Smooth muscle cell of the umbilical artery (primary cell): ENCODE data around the gene PHETA2. TPM values are rescaled to one million over a fixed set of nuclear protein-coding genes. Genes with fewer than 3 reads are reported as not detected.

ENCODE experiments used
- total RNA-seq: library from RNA; depleted of rRNA; stranded (reverse); fragments of >200 nt; gene quantifications from 2 replicates; pipeline ENCODE4 v1.2.3, GENCODE V29; 2014

Gene PHETA2, protein sequence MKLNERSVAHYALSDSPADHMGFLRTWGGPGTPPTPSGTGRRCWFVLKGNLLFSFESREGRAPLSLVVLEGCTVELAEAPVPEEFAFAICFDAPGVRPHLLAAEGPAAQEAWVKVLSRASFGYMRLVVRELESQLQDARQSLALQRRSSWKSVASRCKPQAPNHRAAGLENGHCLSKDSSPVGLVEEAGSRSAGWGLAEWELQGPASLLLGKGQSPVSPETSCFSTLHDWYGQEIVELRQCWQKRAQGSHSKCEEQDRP
- 15.7 and 22.6 TPM in 2 replicates for total RNA-seq

DNA sequence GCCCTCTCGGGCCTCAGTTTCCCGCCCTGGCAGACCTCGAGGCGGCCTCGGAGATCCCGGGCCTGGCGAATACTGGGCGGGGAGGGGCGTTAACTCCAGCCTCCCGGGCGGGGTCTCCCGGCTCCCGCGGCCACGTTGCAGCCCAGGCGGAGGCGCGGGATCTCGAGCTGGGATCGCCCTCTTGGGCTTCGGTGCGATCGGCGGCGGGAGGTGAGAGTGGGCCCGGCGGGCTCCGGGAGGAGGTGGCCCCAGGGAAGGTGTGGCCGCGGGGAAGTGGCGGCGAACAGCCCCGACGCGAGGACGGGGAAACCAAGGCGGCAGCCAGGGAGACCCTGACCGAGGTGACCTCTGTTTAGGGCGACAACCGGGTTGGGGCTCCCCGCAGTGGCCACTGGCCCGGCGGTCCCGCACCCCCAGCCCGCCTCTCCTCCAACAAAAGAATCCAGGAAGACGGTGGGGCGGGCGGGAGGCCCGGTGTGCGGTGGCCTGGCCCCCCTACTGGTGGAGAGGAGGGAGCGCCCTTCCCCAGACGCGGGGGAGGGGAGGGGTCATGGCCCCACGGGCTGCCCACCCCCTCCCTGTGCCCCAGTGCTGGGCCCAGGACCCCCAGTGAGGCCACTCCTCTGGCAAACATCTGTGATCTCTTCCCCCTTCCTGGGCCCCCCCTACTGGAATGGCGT is at the start of gene PHETA2:
Gene PHETA2, plus strand, starts transcription at position 117 of the 680 bp plus-strand sequence. CDS start 3,046 bp downstream, outside the sequence.

DNA sequence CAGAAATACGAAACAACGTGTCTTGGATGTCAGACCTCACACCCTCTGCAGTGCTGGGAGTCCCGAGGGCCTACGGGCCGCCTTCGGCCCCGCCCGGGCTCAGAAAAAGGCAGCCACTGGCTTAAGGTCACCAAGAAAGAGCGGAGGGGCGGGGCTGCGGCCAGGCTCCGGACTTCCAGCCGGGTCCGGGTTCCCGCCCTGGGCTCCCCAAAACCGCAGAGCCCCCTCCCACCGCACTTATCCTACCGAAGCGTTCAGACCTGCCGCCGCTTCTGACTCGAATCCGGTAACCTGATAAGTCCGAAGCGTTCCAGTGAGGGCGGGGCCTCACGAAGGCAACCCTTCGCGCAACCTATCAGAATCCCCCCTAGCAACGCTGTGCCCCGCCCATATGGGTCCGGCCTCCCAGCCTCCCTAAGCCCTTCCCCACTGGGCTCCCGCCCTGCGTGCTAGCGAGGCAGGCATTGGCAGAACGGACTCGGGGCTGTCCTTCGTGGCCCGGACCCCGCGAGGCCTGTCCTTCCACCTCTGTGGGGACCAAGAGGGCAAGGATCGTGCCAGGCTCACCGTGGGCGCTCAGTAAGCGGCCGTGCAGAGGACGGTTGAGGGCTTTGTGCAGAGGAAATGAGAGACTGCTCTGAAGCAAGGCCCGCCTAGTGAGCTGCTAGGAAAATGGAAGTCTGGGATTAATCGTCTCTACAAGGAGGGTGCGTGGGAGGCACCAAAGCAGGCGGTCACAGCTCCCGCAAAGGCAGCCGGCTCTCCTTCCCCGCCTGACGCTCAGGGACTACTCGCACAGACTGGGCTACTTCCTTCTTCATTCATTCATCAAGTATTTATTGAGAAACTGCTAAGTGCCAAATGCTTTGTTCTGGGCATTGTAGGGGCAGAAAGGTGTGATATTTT is 3.3 kb upstream of the PHETA2 start, which contains the start of gene NAGA:
Gene NAGA, minus strand, starts transcription at position 296 of the 906 bp plus-strand sequence. CDS start 515 bp downstream, outside the sequence.

GRCh38 chr22:42079319-42080251 is 5.5 kb downstream of the PHETA2 start, which contains the start of gene SMDT1:
Gene SMDT1 (plus strand): TSS chr22:42079700. CDS start chr22:42079769, 69 bp downstream.

DNA sequence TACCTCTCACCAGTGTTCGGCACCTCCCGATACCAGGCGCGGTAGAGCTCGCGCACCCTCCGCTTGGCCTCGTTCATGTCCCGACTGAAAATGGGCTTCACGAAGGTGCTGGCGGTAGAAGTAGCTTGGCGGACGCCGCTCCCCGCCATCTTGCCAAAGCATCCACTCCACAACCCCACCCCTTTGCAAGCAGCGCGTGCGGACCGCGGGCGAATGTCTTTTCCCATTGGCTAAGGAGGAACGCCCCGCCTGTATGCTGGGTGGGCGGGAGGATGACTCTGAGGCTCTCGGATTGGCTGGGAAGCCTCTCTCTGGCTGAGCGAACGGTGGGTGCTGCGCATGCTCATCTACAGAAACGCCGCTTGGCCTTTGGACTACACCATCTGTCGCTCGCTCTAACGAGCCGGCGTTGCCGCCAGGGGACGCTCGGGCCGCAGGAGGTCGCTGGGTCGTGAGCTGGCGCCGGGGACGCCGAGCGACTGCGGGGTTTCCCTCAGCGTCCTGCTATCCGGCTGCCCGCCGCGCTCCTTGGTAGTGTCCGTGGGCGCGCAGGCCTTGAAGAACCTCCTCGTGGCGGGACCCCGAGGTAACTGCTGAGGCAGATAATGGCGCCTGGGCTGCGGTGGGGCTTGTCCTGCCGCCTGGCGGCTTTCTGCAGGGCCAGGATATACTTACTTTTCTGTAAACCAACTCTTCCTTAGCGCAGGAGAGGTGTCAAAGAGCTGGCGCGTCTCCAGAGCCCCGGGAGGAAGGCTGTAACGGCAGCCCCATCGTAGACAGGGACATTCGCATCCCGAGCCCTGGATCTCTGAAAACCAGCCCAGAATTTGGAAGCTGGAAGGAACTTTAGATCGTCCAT is 16.8 kb downstream of the PHETA2 start, which contains the start of gene NDUFA6:
Gene NDUFA6, minus strand, starts transcription at position 177 of the 859 bp plus-strand sequence. Its CDS starts 28 bp downstream, at position 149.

Other genes with a start within 250 kb of the PHETA2 start
- 52.6 and 96.5 TPM in 2 replicates for gene SREBF2, start 241.1 kb upstream of the PHETA2 start, total RNA-seq
- not detected in 2 replicates for gene SHISA8, start 159.2 kb upstream of the PHETA2 start, total RNA-seq
- gene TNFRSF13C, start 147.4 kb upstream of the PHETA2 start, total RNA-seq, result 0.05 TPM in 1 of 2 replicates, not detected in the other
- gene CENPM, start 127.1 kb upstream of the PHETA2 start, total RNA-seq, result 1.2 and 7.6 TPM in 2 replicates
- 0.28 and 0.30 TPM in 2 replicates for gene SEPTIN3, start 104.8 kb upstream of the PHETA2 start, total RNA-seq
- gene WBP2NL, start 75.5 kb upstream of the PHETA2 start, total RNA-seq, result 0.59 and 0.60 TPM in 2 replicates
- 42.1 and 45.7 TPM in 2 replicates for gene NAGA, start 3.4 kb upstream of the PHETA2 start, total RNA-seq
- 2.0 and 2.7 TPM in 2 replicates for gene SMDT1, start 5.5 kb downstream of the PHETA2 start, total RNA-seq
- 28.5 and 54.6 TPM in 2 replicates for gene NDUFA6, start 16.5 kb downstream of the PHETA2 start, total RNA-seq
- 0.30 and 0.42 TPM in 2 replicates for gene CYP2D6, start 56.6 kb downstream of the PHETA2 start, total RNA-seq
- 16.6 and 32.8 TPM in 2 replicates for gene TCF20, start 196.4 kb downstream of the PHETA2 start, total RNA-seq